Breast epithelium (tissue), 4 donors: ENCODE results near the gene TTBK1. TPM values are rescaled to one million over a fixed set of nuclear protein-coding genes. Genes with fewer than 3 reads are reported as not detected.

Experiments
- DNase-seq, 2 donors: peaks; one replicate each; pipeline ENCODE4 v3.0.0-alpha.2; 2019; ENCODE audit warnings: low spot score in 2 of 2
- H3K27ac ChIP-seq, 2 donors: fragments of 200-600 bp; sonication (generic) in 1 of 2; one replicate each; pipeline ENCODE4 v1.5.1; 2016 to 2019; ENCODE audit warnings: mild to moderate bottlenecking in 1 of 2
- H3K27me3 ChIP-seq, 2 donors: fragments of 200-600 bp; sonication (generic) in 1 of 2; one replicate each; pipeline versions ENCODE4 v1.5.1 to v1.6.0; 2017 to 2019; ENCODE audit warnings: control low read depth in 1 of 2, mild to moderate bottlenecking in 1 of 2
- H3K36me3 ChIP-seq: fragments of 200-600 bp; one replicate; pipeline ENCODE4 v1.5.1; 2019
- H3K4me1 ChIP-seq, 2 donors: fragments of 200-600 bp; sonication (generic); one replicate each; pipeline ENCODE4 v1.5.1; 2016 to 2019; ENCODE audit warnings: control low read depth in 1 of 2
- H3K4me3 ChIP-seq, 3 donors: fragments of 200-600 bp; sonication (generic); 1 replicate in 2 of 3; 2 replicates in 1 of 3; pipeline ENCODE4 v1.5.1; 2016 to 2019; ENCODE audit warnings: mild to moderate bottlenecking in 3 of 3, moderate library complexity in 2 of 3
- H3K9me3 ChIP-seq, 2 donors: fragments of 200-600 bp; sonication (generic) in 1 of 2; one replicate each; pipeline ENCODE4 v1.5.1; 2016 to 2019; ENCODE audit warnings: control low read depth in 1 of 2
- CTCF ChIP-seq, 3 donors: fragments of 450-650 bp; IDR thresholded peaks; one replicate each; pipeline ENCODE4 v1.5.1; 2016 to 2017; ENCODE audit warnings: antibody characterized with exemption in 3 of 3, mild to moderate bottlenecking in 3 of 3, moderate library complexity in 3 of 3
- POLR2A ChIP-seq: fragments of 450-650 bp; IDR thresholded peaks from one replicate; pipeline ENCODE4 v1.6.1; 2016; ENCODE audit warnings: antibody characterized with exemption, mild to moderate bottlenecking, moderate library complexity
- POLR2AphosphoS5 ChIP-seq, 3 donors: sonication (generic); formaldehyde crosslinking; IDR thresholded peaks; one replicate each; pipeline ENCODE4 v1.6.1; 2017; ENCODE audit warnings: antibody characterized with exemption in 3 of 3
- intact Hi-C: fragments of 100-400 bp; cut with DNase I; formaldehyde crosslinking; loops from one replicate; pipeline ENCODE4 v1.15.1; 2023; ENCODE audit warnings: low total_unique reads
- total RNA-seq, 3 donors: library from RNA; depleted of rRNA; stranded (reverse); fragments of >200 nt; gene quantifications; one replicate each; pipeline ENCODE4 v1.1.0, GENCODE V29; 2016

The TTBK1 gene
- total RNA-seq, 3 donors from 2014 or later = under 0.01 TPM; not detected in 2

DNA sequence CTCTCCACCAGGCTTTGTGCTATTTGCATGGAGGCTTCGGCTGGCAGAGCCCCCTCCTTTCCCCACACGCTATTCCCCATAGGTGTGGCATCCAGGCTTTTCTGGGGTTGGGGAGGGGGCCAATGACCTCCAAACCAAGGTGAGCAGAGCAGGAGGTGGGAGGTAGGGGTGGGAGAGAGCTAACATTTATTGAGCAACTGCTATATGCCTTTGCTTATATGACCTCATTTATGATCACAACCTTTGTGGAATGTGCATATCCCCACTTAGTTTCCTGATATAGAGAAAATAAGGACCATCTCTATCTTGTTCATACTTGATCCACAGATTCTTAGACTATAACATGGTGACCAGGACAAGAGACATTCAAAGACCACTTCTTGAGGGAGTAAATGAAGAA, 37.0 kb downstream of the TTBK1 start:
- Histone ChIP-seq H3K4me3 (no peak overlapping the region), H3K36me3 (no peaks in the 10 kb centered on the region), H3K9me3 (no peaks in the 10 kb centered on the region), H3K27me3 (peaks cover 0 to 42% of the 10 kb centered on the region in 2 donors), H3K4me1 (peaks cover 0 to 6% of the 10 kb centered on the region in 2 donors), H3K27ac (no peak overlapping the region)
- TF ChIP-seq POLR2AphosphoS5 (IDR thresholded peaks at IDR 0.05) (no peak), CTCF (IDR thresholded peaks at IDR 0.05) (no peak)
- intact Hi-C loops = no loop called here
- no peak for DNase-seq

GRCh38 chr6:43282060-43282459, 38.8 kb downstream of the TTBK1 start:
- Histone ChIP-seq H3K9me3 (no peaks in the 10 kb centered on the region), H3K27me3 (peaks cover 0 to 44% of the 10 kb centered on the region in 2 donors), H3K4me1 (no peaks in the 10 kb centered on the region), H3K27ac (no peak overlapping the region), H3K36me3 (no peaks in the 10 kb centered on the region), H3K4me3 (no peak overlapping the region)
- TF ChIP-seq POLR2A (no peak), POLR2AphosphoS5 (IDR thresholded peaks at IDR 0.05) (no peak), CTCF (IDR thresholded peaks at IDR 0.05) (no peak)
- intact Hi-C loops = no loop called here
- DNase-seq = no peak

- intact Hi-C loops = no loop called here
- Histone ChIP-seq H3K36me3 (no peaks in the 10 kb centered on the region), H3K27me3 (peaks cover 0 to 44% of the 10 kb centered on the region in 2 donors), H3K4me3 (no peak overlapping the region), H3K9me3 (no peaks in the 10 kb centered on the region), H3K27ac (no peak overlapping the region), H3K4me1 (no peaks in the 10 kb centered on the region)
- TF ChIP-seq POLR2A = no peak
- no peak for TF ChIP-seq POLR2AphosphoS5 (IDR thresholded peaks at IDR 0.05)
- no peak for TF ChIP-seq CTCF (IDR thresholded peaks at IDR 0.05)
- no peak for DNase-seq
These were observed 39.6 kb downstream of the TTBK1 start for GRCh38 chr6:43282636-43283513.

DNA sequence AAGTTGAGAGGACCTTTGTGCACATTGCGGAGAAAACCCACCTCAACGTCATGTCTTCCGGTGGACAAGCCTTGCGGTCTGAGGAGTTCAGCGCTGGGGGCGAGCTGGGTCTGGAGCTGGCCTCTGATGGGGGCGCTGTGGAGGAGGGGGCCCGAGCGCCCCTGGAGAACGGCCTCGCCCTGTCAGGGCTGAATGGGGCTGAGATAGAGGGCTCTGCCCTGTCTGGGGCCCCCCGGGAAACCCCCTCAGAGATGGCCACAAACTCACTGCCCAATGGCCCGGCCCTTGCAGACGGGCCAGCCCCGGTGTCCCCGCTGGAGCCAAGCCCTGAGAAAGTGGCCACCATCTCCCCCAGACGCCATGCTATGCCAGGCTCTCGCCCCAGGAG, 40.2 kb downstream of the TTBK1 start:
- peak overlapping the region in 2 of 3 donors; percentile 35 to 43 for H3K4me3 ChIP-seq
- no peak for DNase-seq
- peaks cover 0 to 44% of the 10 kb centered on the region in 2 donors for H3K27me3 ChIP-seq
- H3K27ac ChIP-seq = no peak overlapping the region
- no peak for TF ChIP-seq POLR2AphosphoS5 (IDR thresholded peaks at IDR 0.05)
- TF ChIP-seq CTCF (IDR thresholded peaks at IDR 0.05) = no peak
- TF ChIP-seq POLR2A = no peak
- intact Hi-C loops = no loop called here
- H3K36me3 ChIP-seq = no peaks in the 10 kb centered on the region
- H3K9me3 ChIP-seq = no peaks in the 10 kb centered on the region
- H3K4me1 ChIP-seq = no peaks in the 10 kb centered on the region

- no peak overlapping the region for H3K27ac ChIP-seq
- DNase-seq = no peak
- peaks cover 0 to 44% of the 10 kb centered on the region in 2 donors for H3K27me3 ChIP-seq
- intact Hi-C loops = no loop called here
- TF ChIP-seq CTCF (IDR thresholded peaks at IDR 0.05) (no peak), POLR2AphosphoS5 (IDR thresholded peaks at IDR 0.05) (no peak), POLR2A (no peak)
- H3K4me1 ChIP-seq = no peaks in the 10 kb centered on the region
- no peaks in the 10 kb centered on the region for H3K36me3 ChIP-seq
- peak overlapping the region in 2 of 3 donors; percentile 35 to 43 for H3K4me3 ChIP-seq
- H3K9me3 ChIP-seq = no peaks in the 10 kb centered on the region
These were observed 40.6 kb downstream of the TTBK1 start for GRCh38 chr6:43283905-43284304.
